Heart left ventricle (tissue), 13 donors: ENCODE measurements around the gene TBC1D5.

Experiments
- CTCF ChIP-seq, 12 donors: fragments of 200-600 bp; sonication (generic) in 4 of 12; IDR thresholded peaks; one replicate each; pipeline versions ENCODE4 v1.5.0 to v1.8.0; 2018 to 2022; ENCODE audit warnings: antibody characterized with exemption in 12 of 12, mild to moderate bottlenecking in 5 of 12
- POLR2A ChIP-seq, 2 donors: fragments of 450-650 bp; IDR thresholded peaks; one replicate each; pipeline ENCODE4 v1.6.1; 2017; ENCODE audit warnings: antibody characterized with exemption in 2 of 2, mild to moderate bottlenecking in 2 of 2, moderate library complexity in 2 of 2
- donor health status: ischemic (EF 13 %, LVEDD 7.1; RV severe dilation, severe dysfunction).
- donor health status: DM: no; HTN: yes; CAD: no.
- donor health status: DM: no; HTN: no; CAD: no.
- donor health status: ischemic (EF 25% LVEDD 6.9; RV normal size, moderate dysfunction).
- donor health status: ischemic (EF 25% LVEDD 5.7; RV mildly dilated, moderate dysfunction).
- donor health status: ischemic (EF 35%, LVEDD 5.7; RV mildly dilated, moderate dysfunction).
- donor health status: nonischemic (EF 11% LVEDD 7.7; RV severe dilation, severe dysfunction).
- donor health status: DM: yes; HTN: yes; CAD: no.
- donor health status: PGD.
- donor health status: ischemic (EF 29% LVEDD 5.4; RV normal size, mild dysfunction).
- donor health status: nonischemic (EF 23%, LVEDD 6.1; RV moderate dilation, normal function).

- no peak for TF ChIP-seq CTCF (IDR thresholded peaks at IDR 0.05)
- TF ChIP-seq POLR2A (IDR thresholded peaks at IDR 0.05) = no peak
Observed at GRCh38 chr3:17194116-17194515, 548.3 kb downstream of the TBC1D5 start.
